CD14-positive monocyte (primary cell): ENCODE results near the gene LKAAEAR1. TPM values are rescaled to one million over a fixed set of nuclear protein-coding genes. Genes with fewer than 3 reads are reported as not detected.

Source experiments
- DNase-seq, 3 donors: peaks; one replicate each; pipeline ENCODE4 v3.0.0-alpha.2; 2011 to 2022
- H2AFZ ChIP-seq: 2 replicates; pipeline ENCODE4 v1.6.0; 2012; ENCODE audit warnings: mild to moderate bottlenecking, low read depth, low read length, inconsistent platforms; ENCODE audit not compliant: insufficient read depth, poor library complexity, severe bottlenecking
- H3K27ac ChIP-seq, 2 donors: 1 replicate in 1 of 2; 2 replicates in 1 of 2; pipeline ENCODE4 v1.5.1; 2012 to 2013; ENCODE audit warnings: low read length in 2 of 2, control low read depth in 1 of 2, inconsistent platforms in 1 of 2, low read depth in 1 of 2, mild to moderate bottlenecking in 1 of 2
- H3K27me3 ChIP-seq, 2 donors: one replicate each; pipeline versions ENCODE4 v1.6.0 to v1.6.1; 2011 to 2013; ENCODE audit warnings: low read length in 2 of 2; ENCODE audit not compliant: control insufficient read depth in 2 of 2, insufficient read depth in 2 of 2
- H3K36me3 ChIP-seq, 2 donors: replicated peaks in 1 of 2; 1 replicate in 1 of 2; 2 replicates in 1 of 2; pipeline versions ENCODE4 v1.5.1 to v1.6.1; 2012 to 2013; ENCODE audit warnings: low read length in 2 of 2, control low read depth in 1 of 2, inconsistent platforms in 1 of 2, mild to moderate bottlenecking in 1 of 2; ENCODE audit not compliant: insufficient read depth in 2 of 2, control insufficient read depth in 1 of 2
- H3K4me1 ChIP-seq, 2 donors: 1 replicate in 1 of 2; 2 replicates in 1 of 2; pipeline versions ENCODE4 v1.5.1 to v1.6.1; 2012 to 2013; ENCODE audit warnings: low read length in 2 of 2, control low read depth in 1 of 2, inconsistent platforms in 1 of 2, mild to moderate bottlenecking in 1 of 2, moderate library complexity in 1 of 2; ENCODE audit not compliant: insufficient read depth in 2 of 2, control insufficient read depth in 1 of 2
- H3K4me2 ChIP-seq: replicated peaks from 2 replicates; pipeline ENCODE3; 2012; ENCODE audit warnings: low read length, moderate library complexity, mild to moderate bottlenecking; ENCODE audit not compliant: poor library complexity, severe bottlenecking; ENCODE audit errors: extremely low read depth
- H3K4me3 ChIP-seq, 3 experiments: fragments of 200-600 bp in 1 of 3; sonication (generic) in 1 of 3; replicated peaks in 1 of 3; 1 replicate in 2 of 3; 2 replicates in 1 of 3; pipeline ENCODE4 v1.5.1; 2011 to 2013; ENCODE audit warnings: low read length in 3 of 3, mild to moderate bottlenecking in 3 of 3, control low read depth in 2 of 3, low read depth in 2 of 3, inconsistent platforms in 1 of 3, moderate library complexity in 1 of 3
- H3K79me2 ChIP-seq: 2 replicates; pipeline ENCODE4 v1.6.0; 2012; ENCODE audit warnings: mild to moderate bottlenecking, control low read depth, inconsistent platforms, low read length, moderate library complexity; ENCODE audit not compliant: insufficient read depth
- H3K9ac ChIP-seq: 2 replicates; pipeline ENCODE4 v1.6.0; 2017; ENCODE audit warnings: low read length, mild to moderate bottlenecking; ENCODE audit not compliant: insufficient read depth, poor library complexity, severe bottlenecking
- H3K9me3 ChIP-seq, 2 donors: replicated peaks in 1 of 2; 1 replicate in 1 of 2; 2 replicates in 1 of 2; pipeline versions ENCODE4 v1.5.1 to v1.6.1; 2012 to 2013; ENCODE audit warnings: low read length in 2 of 2, control low read depth in 1 of 2; ENCODE audit not compliant: control insufficient read depth in 1 of 2, insufficient read depth in 1 of 2
- H4K20me1 ChIP-seq: 2 replicates; pipeline ENCODE4 v1.6.0; 2012; ENCODE audit warnings: mild to moderate bottlenecking, low read length, control low read depth, moderate library complexity; ENCODE audit not compliant: insufficient read depth
- H3K27ac Mint-ChIP-seq, 7 donors: one replicate each; pipeline ENCODE4 v1.8.0; 2020; ENCODE audit warnings: mild to moderate bottlenecking in 7 of 7, mixed read lengths in 7 of 7, moderate library complexity in 6 of 7, inconsistent platforms in 2 of 7
- H3K27me3 Mint-ChIP-seq, 3 donors: one replicate each; pipeline ENCODE4 v1.8.0; 2021 to 2022; ENCODE audit warnings: low read depth in 3 of 3, mild to moderate bottlenecking in 3 of 3, mixed read lengths in 3 of 3, moderate library complexity in 3 of 3, inconsistent platforms in 1 of 3
- H3K36me3 Mint-ChIP-seq, 2 donors: one replicate each; pipeline ENCODE4 v1.8.0; 2020; ENCODE audit warnings: mixed read lengths in 2 of 2, inconsistent platforms in 1 of 2, mild to moderate bottlenecking in 1 of 2
- H3K4me1 Mint-ChIP-seq: one replicate; pipeline ENCODE4 v1.8.0; 2020; ENCODE audit warnings: mild to moderate bottlenecking, mixed read lengths
- H3K4me3 Mint-ChIP-seq, 2 donors: one replicate each; pipeline ENCODE4 v1.8.0; 2020; ENCODE audit warnings: mild to moderate bottlenecking in 2 of 2, mixed read lengths in 2 of 2, moderate library complexity in 1 of 2
- H3K9me3 Mint-ChIP-seq, 7 donors: one replicate each; pipeline ENCODE4 v1.8.0; 2020 to 2022; ENCODE audit warnings: mixed read lengths in 7 of 7, mild to moderate bottlenecking in 6 of 7, moderate library complexity in 6 of 7, inconsistent platforms in 2 of 7
- WGBS: methylation state at CpG from one replicate; pipeline ENCODE4 v1.1.5; 2013; ENCODE audit warnings: missing lambda C conversion rate; ENCODE audit not compliant: insufficient coverage; 5-methylcytosine and 5-hydroxymethylcytosine counted together
- intact Hi-C, 2 donors: fragments of 100-400 bp; cut with micrococcal nuclease; formaldehyde crosslinking; loops; one replicate each; pipeline versions ENCODE4 v1.15.0 to v1.15.1; 2023
- polyA plus RNA-seq, 3 donors: library from polyadenylated mRNA; depleted of rRNA in 1 of 3; unstranded in 2 of 3; stranded (reverse) in 1 of 3; fragments of 300-500 nt in 2 of 3; fragments of >200 nt in 1 of 3; fragmentation: Illumina TruSeq in 2 of 3; gene quantifications; 1 replicate in 2 of 3; 2 replicates in 1 of 3; pipeline ENCODE4 v1.2.3, GENCODE V29; 2012 to 2021
- TF ChIP-seq, protein P1 (sequence below): fragments of 200-600 bp; IDR thresholded peaks from one replicate; pipeline ENCODE4 v1.8.0; 2022; ENCODE audit warnings: antibody characterized with exemption, mild to moderate bottlenecking

LKAAEAR1 gene
- polyA plus RNA-seq, 3 donors = 0.61 to 0.86 (median 0.64) TPM

DNA sequence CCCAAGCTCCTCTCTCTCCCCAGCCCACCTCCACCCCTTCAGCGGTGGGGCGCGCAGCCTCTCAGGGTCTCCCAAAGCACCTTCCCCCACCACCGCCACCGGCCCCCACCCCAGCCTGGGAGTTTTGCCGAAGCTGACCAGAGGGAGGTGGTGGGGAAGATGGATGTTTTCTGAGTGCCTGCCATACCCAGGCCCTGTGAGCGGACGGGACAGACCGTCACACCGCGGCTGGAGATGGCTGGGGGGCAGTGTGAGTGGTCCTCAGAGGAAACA, 42.5 kb downstream of the LKAAEAR1 start:
- H3K27me3 Mint-ChIP-seq = peaks cover 71 to 92% (median 75%) of the 10 kb centered on the region in 3 donors
- Histone ChIP-seq H4K20me1 (no peaks in the 10 kb centered on the region), H3K27ac (no peak overlapping the region), H3K4me3 (peak overlapping the region; percentile 39 to 78 (median 49)), H3K9ac (peak overlapping the region; percentile 64), H3K4me1 (peaks cover 24 to 40% of the 10 kb centered on the region in 2 donors), H3K9me3 (no peaks in the 10 kb centered on the region), H2AFZ (peak overlapping the region; percentile 83), H3K79me2 (no peaks in the 10 kb centered on the region), H3K4me2 (peak overlapping the region; percentile 85), H3K27me3 (peaks cover 24 to 67% of the 10 kb centered on the region in 2 donors), H3K36me3 (no peaks in the 10 kb centered on the region)
- no peak for DNase-seq
- peaks cover 21% of the 10 kb centered on the region for H3K4me1 Mint-ChIP-seq
- 0% methylated on average over 5 of the region's 11 CpGs for WGBS
- no peak overlapping the region for H3K27ac Mint-ChIP-seq
- TF ChIP-seq, protein P1, sequence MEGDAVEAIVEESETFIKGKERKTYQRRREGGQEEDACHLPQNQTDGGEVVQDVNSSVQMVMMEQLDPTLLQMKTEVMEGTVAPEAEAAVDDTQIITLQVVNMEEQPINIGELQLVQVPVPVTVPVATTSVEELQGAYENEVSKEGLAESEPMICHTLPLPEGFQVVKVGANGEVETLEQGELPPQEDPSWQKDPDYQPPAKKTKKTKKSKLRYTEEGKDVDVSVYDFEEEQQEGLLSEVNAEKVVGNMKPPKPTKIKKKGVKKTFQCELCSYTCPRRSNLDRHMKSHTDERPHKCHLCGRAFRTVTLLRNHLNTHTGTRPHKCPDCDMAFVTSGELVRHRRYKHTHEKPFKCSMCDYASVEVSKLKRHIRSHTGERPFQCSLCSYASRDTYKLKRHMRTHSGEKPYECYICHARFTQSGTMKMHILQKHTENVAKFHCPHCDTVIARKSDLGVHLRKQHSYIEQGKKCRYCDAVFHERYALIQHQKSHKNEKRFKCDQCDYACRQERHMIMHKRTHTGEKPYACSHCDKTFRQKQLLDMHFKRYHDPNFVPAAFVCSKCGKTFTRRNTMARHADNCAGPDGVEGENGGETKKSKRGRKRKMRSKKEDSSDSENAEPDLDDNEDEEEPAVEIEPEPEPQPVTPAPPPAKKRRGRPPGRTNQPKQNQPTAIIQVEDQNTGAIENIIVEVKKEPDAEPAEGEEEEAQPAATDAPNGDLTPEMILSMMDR = no peak
- H3K36me3 Mint-ChIP-seq = no peaks in the 10 kb centered on the region
- intact Hi-C loops = no loop called here
- H3K9me3 Mint-ChIP-seq = peaks cover 0 to 7% (median 2%) of the 10 kb centered on the region in 7 donors
- H3K4me3 Mint-ChIP-seq = peak overlapping the region; percentile 78 to 88

DNA sequence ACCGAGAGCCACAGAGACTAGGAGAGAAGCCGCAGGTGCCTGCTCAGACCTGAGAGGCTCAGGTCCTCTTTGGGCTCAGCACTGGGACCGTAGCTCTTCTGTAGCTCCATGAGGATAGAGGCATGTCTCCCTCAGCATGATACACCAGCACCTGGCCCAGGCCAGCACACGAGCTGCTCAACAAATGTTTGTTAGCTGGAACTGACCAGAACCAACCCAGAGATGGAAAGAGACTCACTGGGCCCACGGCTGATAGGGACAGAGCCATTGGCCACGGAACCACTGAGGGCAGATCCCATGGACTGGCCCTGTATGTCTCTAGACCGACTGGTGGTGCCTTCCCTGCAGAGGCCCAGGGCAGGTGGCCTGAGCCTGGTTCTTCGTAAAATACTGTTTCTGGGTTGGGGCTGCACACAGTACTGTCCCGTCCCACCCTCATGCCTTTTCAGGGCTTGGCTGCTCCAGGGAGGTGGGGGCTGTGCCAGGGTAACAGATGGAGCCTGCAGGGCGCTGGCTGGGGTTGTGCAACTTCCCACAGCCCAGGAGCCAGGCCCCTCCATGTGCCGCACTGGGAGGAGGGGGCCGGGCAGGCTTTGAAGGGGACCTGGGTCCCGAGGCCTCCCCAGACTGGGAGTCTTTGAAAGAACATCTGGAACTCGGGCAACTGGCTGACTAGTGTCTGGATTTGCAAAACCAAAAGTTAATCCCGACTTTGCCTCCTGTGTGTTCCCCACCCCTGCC, 43.0 kb downstream of the LKAAEAR1 start:
- peak overlapping the region; percentile 83 for H2AFZ ChIP-seq
- no peak overlapping the region for H3K27ac Mint-ChIP-seq
- intact Hi-C loops = no loop called here

More for the DNA sequence above, 43.0 kb downstream of the LKAAEAR1 start:
- TF ChIP-seq, protein P1 = no peak
- Histone ChIP-seq H3K4me3 (peak overlapping the region in 1 of 3 experiments; percentile 78), H3K9ac (peak overlapping the region; percentile 64), H3K4me1 (peaks cover 24 to 40% of the 10 kb centered on the region in 2 donors), H3K9me3 (no peaks in the 10 kb centered on the region), H3K79me2 (no peaks in the 10 kb centered on the region), H3K27ac (no peak overlapping the region), H3K27me3 (peaks cover 24 to 69% of the 10 kb centered on the region in 2 donors), H4K20me1 (no peaks in the 10 kb centered on the region), H3K36me3 (no peaks in the 10 kb centered on the region), H3K4me2 (peak overlapping the region; percentile 85)
- Mint-ChIP-seq H3K4me1 (peaks cover 21% of the 10 kb centered on the region), H3K36me3 (no peaks in the 10 kb centered on the region), H3K4me3 (peak overlapping the region; percentile 78 to 88), H3K9me3 (peaks cover 0 to 7% (median 2%) of the 10 kb centered on the region in 7 donors), H3K27me3 (peaks cover 71 to 92% (median 75%) of the 10 kb centered on the region in 3 donors)
- 31% methylated on average over 15 of the region's 15 CpGs for WGBS
- no peak for DNase-seq
